ENCODE measurements around the gene FAM181A. TPM values are rescaled to one million over a fixed set of nuclear protein-coding genes. Genes with fewer than 3 reads are reported as not detected.

The FAM181A gene
- total and polyA plus RNA-seq, 10 of the 15 experiments (the other 5 are each of a cell fraction or from before 2014, with no cell fraction given): not detected

GRCh38 chr14:93945070-93945399 lies 17.9 kb downstream of the FAM181A start:
- no peaks in the 10 kb centered on the region for H3K27me3 ChIP-seq (replicated peaks in 1 of 2; ENCODE audit: control insufficient read depth in 2 of 2, insufficient read depth in 2 of 2, low read length in 1 of 2)
- no peak overlapping the region for H3K4me3 ChIP-seq
- CTCF ChIA-PET: interaction anchor here (0.8 to 11.8 kb wide), 5 partner anchors 7 to 192 kb away, joined by 3 to 343 read pairs (median 3); partner anchors contain the start of gene ASB2
- no peak for DNase-seq (ENCODE audit: low read depth, low spot score)
- 85% methylated on average over 5 of the region's 5 CpGs for WGBS (ENCODE audit: insufficient coverage, insufficient replicate concordance, low lambda C conversion rate, missing lambda C conversion rate)
- H2AFZ ChIP-seq (ENCODE audit: control insufficient read depth, low read depth, low read length): no peak overlapping the region
- RAD21 ChIA-PET (ENCODE audit: unreplicated experiment): interaction anchor here (13.9 kb wide), 1 partner anchor 56 kb away, joined by 344 read pairs; the partner anchor contains the start of gene CCDC197
- H3K9ac ChIP-seq (ENCODE audit: control insufficient read depth, insufficient read depth, low read length): no peak overlapping the region
- no peak overlapping the region for H3K4me2 ChIP-seq (ENCODE audit: control insufficient read depth, insufficient read depth)
- SMC1A ChIA-PET (ENCODE audit: uncharacterized antibody, unreplicated experiment): interaction anchor here (1.0 to 19.5 kb wide), 5 partner anchors 13 to 55 kb away, joined by 4 to 409 read pairs (median 77); partner anchors contain the start of gene ASB2
- no peak for FAIRE-seq
- intact Hi-C loops (cut with micrococcal nuclease; ENCODE audit: unreplicated experiment) (no loop called here), in situ Hi-C loops (cut with MboI) (no loop called here)
- H3K79me2 ChIP-seq (ENCODE audit: control insufficient read depth, insufficient read depth, low read length): no peaks in the 10 kb centered on the region
- ATAC-seq: no peak
- H3K27ac ChIP-seq (ENCODE audit: control insufficient read depth, insufficient read depth): no peak overlapping the region
- H3K9me3 ChIP-seq (replicated peaks; ENCODE audit: control insufficient read depth, insufficient read depth, low read length): no peaks in the 10 kb centered on the region
- H4K20me1 ChIP-seq (ENCODE audit: control insufficient read depth, insufficient read depth): no peaks in the 10 kb centered on the region
- BruUV-seq (replicated peaks): no TSS peak
- TF ChIP-seq CBX3 (IDR thresholded peaks at IDR 0.05; ENCODE audit: borderline replicate concordance, low read depth): no peak
- TF ChIP-seq KLF5 (IDR thresholded peaks at IDR 0.05; ENCODE audit: partially characterized antibody): no peak
- TF ChIP-seq ETV6 (conservative IDR thresholded peaks at IDR 0.05 in 1 of 2, IDR thresholded peaks at IDR 0.05 in 1 of 2; ENCODE audit: borderline replicate concordance in 1 of 2, low read depth in 1 of 2): no peak
- TF ChIP-seq ATF7 (IDR thresholded peaks at IDR 0.05; ENCODE audit: low read depth): no peak
- TF ChIP-seq, protein P1, sequence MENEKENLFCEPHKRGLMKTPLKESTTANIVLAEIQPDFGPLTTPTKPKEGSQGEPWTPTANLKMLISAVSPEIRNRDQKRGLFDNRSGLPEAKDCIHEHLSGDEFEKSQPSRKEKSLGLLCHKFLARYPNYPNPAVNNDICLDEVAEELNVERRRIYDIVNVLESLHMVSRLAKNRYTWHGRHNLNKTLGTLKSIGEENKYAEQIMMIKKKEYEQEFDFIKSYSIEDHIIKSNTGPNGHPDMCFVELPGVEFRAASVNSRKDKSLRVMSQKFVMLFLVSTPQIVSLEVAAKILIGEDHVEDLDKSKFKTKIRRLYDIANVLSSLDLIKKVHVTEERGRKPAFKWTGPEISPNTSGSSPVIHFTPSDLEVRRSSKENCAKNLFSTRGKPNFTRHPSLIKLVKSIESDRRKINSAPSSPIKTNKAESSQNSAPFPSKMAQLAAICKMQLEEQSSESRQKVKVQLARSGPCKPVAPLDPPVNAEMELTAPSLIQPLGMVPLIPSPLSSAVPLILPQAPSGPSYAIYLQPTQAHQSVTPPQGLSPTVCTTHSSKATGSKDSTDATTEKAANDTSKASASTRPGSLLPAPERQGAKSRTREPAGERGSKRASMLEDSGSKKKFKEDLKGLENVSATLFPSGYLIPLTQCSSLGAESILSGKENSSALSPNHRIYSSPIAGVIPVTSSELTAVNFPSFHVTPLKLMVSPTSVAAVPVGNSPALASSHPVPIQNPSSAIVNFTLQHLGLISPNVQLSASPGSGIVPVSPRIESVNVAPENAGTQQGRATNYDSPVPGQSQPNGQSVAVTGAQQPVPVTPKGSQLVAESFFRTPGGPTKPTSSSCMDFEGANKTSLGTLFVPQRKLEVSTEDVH (IDR thresholded peaks at IDR 0.05; ENCODE audit: low read depth, partially characterized antibody): no peak
- no peak for TF ChIP-seq ZNF217 (IDR thresholded peaks at IDR 0.05)
- TF ChIP-seq ZNF274 (IDR thresholded peaks at IDR 0.05; ENCODE audit: insufficient read depth, insufficient read length): no peak
- no peak for TF ChIP-seq FOXK2 (IDR thresholded peaks at IDR 0.05)
- POLR2A ChIA-PET: no interaction called here
- peaks cover 2 to 4% of the 10 kb centered on the region in 2 experiments; a peak in 3 of 4 replicates for H3K36me3 ChIP-seq (ENCODE audit: control insufficient read depth in 2 of 2, insufficient read depth in 2 of 2, low read length in 1 of 2)
- H3K4me1 ChIP-seq (ENCODE audit: control insufficient read depth, insufficient read depth, low read length): peaks cover 7% of the 10 kb centered on the region
